Upper lobe of right lung (tissue), 1 donor: Measurements from ENCODE around the gene FOSL2. TPM values are rescaled to one million over a fixed set of nuclear protein-coding genes. Genes with fewer than 3 reads are reported as not detected.

Experiments
- ATAC-seq: fragments of 200-7000 bp; cut with Tn5 transposase; one replicate; pipeline ENCODE4 v1.9.1; 2020; ENCODE audit warnings: mild to moderate bottlenecking, moderate library complexity
- DNase-seq: peaks from one replicate; pipeline ENCODE4 v3.0.0-alpha.2; 2020
- H3K27ac ChIP-seq: fragments of 200-600 bp; one replicate; pipeline ENCODE4 v1.8.0; 2022
- H3K27me3 ChIP-seq: fragments of 200-600 bp; one replicate; pipeline ENCODE4 v1.8.0; 2022; ENCODE audit warnings: mild to moderate bottlenecking
- H3K36me3 ChIP-seq: fragments of 200-600 bp; one replicate; pipeline ENCODE4 v1.8.0; 2022
- H3K4me1 ChIP-seq: fragments of 200-600 bp; one replicate; pipeline ENCODE4 v1.8.0; 2022
- H3K4me3 ChIP-seq: fragments of 200-600 bp; one replicate; pipeline ENCODE4 v1.8.0; 2022; ENCODE audit warnings: mild to moderate bottlenecking
- H3K9me3 ChIP-seq: fragments of 200-600 bp; one replicate; pipeline ENCODE4 v1.8.0; 2022
- CTCF ChIP-seq: fragments of 200-600 bp; IDR thresholded peaks from one replicate; pipeline ENCODE4 v1.8.0; 2022; ENCODE audit warnings: antibody characterized with exemption
- intact Hi-C: fragments of 100-400 bp; cut with DNase I; formaldehyde crosslinking; loops from one replicate; pipeline ENCODE4 v1.11.0; 2022
- total RNA-seq: library from RNA; stranded (reverse); fragmentation: NEBNext Ultra II Directional; extraction: Animal tissue kit (Norgen Biotek cat#: 25700); gene quantifications from one replicate; pipeline ENCODE4 v1.2.1, GENCODE V29; 2021
- donor health status: DM: no; HTN: yes; CAD: no; lungs with severe emphysema.

The FOSL2 gene
- total RNA-seq, 1 donor from 2014 or later = 123 TPM

- no peaks in the 10 kb centered on the region for H3K36me3 ChIP-seq
- no peak for TF ChIP-seq CTCF
- H3K4me1 ChIP-seq = no peaks in the 10 kb centered on the region
- no peak overlapping the region for H3K4me3 ChIP-seq
- DNase-seq (no peak), ATAC-seq (no peak)
- intact Hi-C loops = no loop called here
- H3K27ac ChIP-seq = no peak overlapping the region
- no peaks in the 10 kb centered on the region for H3K27me3 ChIP-seq
- no peaks in the 10 kb centered on the region for H3K9me3 ChIP-seq
Measured at GRCh38 chr2:28439127-28439526, 46.5 kb downstream of the FOSL2 start.

- H3K27me3 ChIP-seq = no peaks in the 10 kb centered on the region
- ATAC-seq (no peak), DNase-seq (no peak)
- TF ChIP-seq CTCF = no peak
- no peaks in the 10 kb centered on the region for H3K36me3 ChIP-seq
- no peak overlapping the region for H3K27ac ChIP-seq
- no peaks in the 10 kb centered on the region for H3K9me3 ChIP-seq
- H3K4me1 ChIP-seq = no peaks in the 10 kb centered on the region
- no peak overlapping the region for H3K4me3 ChIP-seq
- intact Hi-C loops = no loop called here
Measured at GRCh38 chr2:28439763-28440162, 47.1 kb downstream of the FOSL2 start.

- intact Hi-C loops = no loop called here
- no peak overlapping the region for H3K27ac ChIP-seq
- H3K27me3 ChIP-seq = no peaks in the 10 kb centered on the region
- H3K4me3 ChIP-seq = no peak overlapping the region
- TF ChIP-seq CTCF = no peak
- ATAC-seq = no peak
- H3K4me1 ChIP-seq = no peaks in the 10 kb centered on the region
- no peaks in the 10 kb centered on the region for H3K36me3 ChIP-seq
- H3K9me3 ChIP-seq = no peaks in the 10 kb centered on the region
- DNase-seq = no peak
Measured at GRCh38 chr2:28442328-28442727, 49.7 kb downstream of the FOSL2 start.

GRCh38 chr2:28444956-28445355 is 52.3 kb downstream of the FOSL2 start:
- no peak for TF ChIP-seq CTCF
- ATAC-seq (no peak), DNase-seq (no peak)
- H3K4me1 ChIP-seq = peaks cover 13% of the 10 kb centered on the region
- no peak overlapping the region for H3K27ac ChIP-seq
- no peaks in the 10 kb centered on the region for H3K9me3 ChIP-seq
- H3K36me3 ChIP-seq = no peaks in the 10 kb centered on the region
- H3K4me3 ChIP-seq = no peak overlapping the region
- no peaks in the 10 kb centered on the region for H3K27me3 ChIP-seq
- intact Hi-C loops = no loop called here

- ATAC-seq = peak; percentile 38
- no peak overlapping the region for H3K27ac ChIP-seq
- H3K4me1 ChIP-seq = peaks cover 13% of the 10 kb centered on the region
- peak; percentile 45 for DNase-seq
- H3K4me3 ChIP-seq = no peak overlapping the region
- H3K27me3 ChIP-seq = no peaks in the 10 kb centered on the region
- H3K9me3 ChIP-seq = no peaks in the 10 kb centered on the region
- intact Hi-C loops = no loop called here
- TF ChIP-seq CTCF = no peak
- H3K36me3 ChIP-seq = no peaks in the 10 kb centered on the region
Measured at GRCh38 chr2:28445448-28446258, 53.0 kb downstream of the FOSL2 start.

- Histone ChIP-seq H3K36me3 (no peaks in the 10 kb centered on the region), H3K27ac (no peak overlapping the region), H3K9me3 (no peaks in the 10 kb centered on the region), H3K4me3 (no peak overlapping the region), H3K27me3 (no peaks in the 10 kb centered on the region), H3K4me1 (peaks cover 13% of the 10 kb centered on the region)
- ATAC-seq (no peak), DNase-seq (no peak)
- TF ChIP-seq CTCF = no peak
- intact Hi-C loops = no loop called here
Measured at GRCh38 chr2:28446531-28446930, 53.9 kb downstream of the FOSL2 start.
